ENCODE measurements around the gene RNF145. TPM values are rescaled to one million over a fixed set of nuclear protein-coding genes. Genes with fewer than 3 reads are reported as not detected.
A peak's percentile ranks its signal among the peaks of the same experiment; 100 is the strongest.

Gene RNF145
- polyA plus RNA-seq, 3 donors, result 9.1 to 23.6 (median 11.5) TPM

- no CpG with 5 or more reads among the region's 5 CpGs for WGBS (ENCODE audit: insufficient coverage)
- H3K79me2 ChIP-seq (ENCODE audit: insufficient read depth, low read length), result no peaks in the 10 kb centered on the region
- H3K27ac ChIP-seq (ENCODE audit: low read depth in 1 of 2, low read length in 2 of 2), result no peak overlapping the region
- H3K9me3 ChIP-seq (replicated peaks in 1 of 2; ENCODE audit: control insufficient read depth in 1 of 2, insufficient read depth in 1 of 2, low read length in 2 of 2), result no peaks in the 10 kb centered on the region
- Mint-ChIP-seq H3K9me3 (peaks cover 0 to 3% (median 0%) of the 10 kb centered on the region in 7 donors), H3K4me3 (no peak overlapping the region), H3K27ac (no peak overlapping the region), H3K36me3 (no peaks in the 10 kb centered on the region), H3K4me1 (no peaks in the 10 kb centered on the region), H3K27me3 (ENCODE audit: low read depth in 3 of 3) (peaks cover 0 to 2% (median 0%) of the 10 kb centered on the region in 3 donors)
- no peak for DNase-seq
- H3K36me3 ChIP-seq (replicated peaks in 1 of 2; ENCODE audit: control insufficient read depth in 1 of 2, insufficient read depth in 2 of 2, low read length in 2 of 2), result no peaks in the 10 kb centered on the region
- H3K4me3 ChIP-seq (replicated peaks in 1 of 3; ENCODE audit: low read depth in 2 of 3, low read length in 3 of 3), result no peak overlapping the region
- H2AFZ ChIP-seq (ENCODE audit: insufficient read depth, low read depth, low read length, poor library complexity, severe bottlenecking), result no peak overlapping the region
- no peaks in the 10 kb centered on the region for H3K27me3 ChIP-seq (ENCODE audit: control insufficient read depth in 2 of 2, insufficient read depth in 2 of 2, low read length in 2 of 2)
- H3K9ac ChIP-seq (ENCODE audit: insufficient read depth, low read length, poor library complexity, severe bottlenecking), result no peak overlapping the region
- TF ChIP-seq, protein P1, sequence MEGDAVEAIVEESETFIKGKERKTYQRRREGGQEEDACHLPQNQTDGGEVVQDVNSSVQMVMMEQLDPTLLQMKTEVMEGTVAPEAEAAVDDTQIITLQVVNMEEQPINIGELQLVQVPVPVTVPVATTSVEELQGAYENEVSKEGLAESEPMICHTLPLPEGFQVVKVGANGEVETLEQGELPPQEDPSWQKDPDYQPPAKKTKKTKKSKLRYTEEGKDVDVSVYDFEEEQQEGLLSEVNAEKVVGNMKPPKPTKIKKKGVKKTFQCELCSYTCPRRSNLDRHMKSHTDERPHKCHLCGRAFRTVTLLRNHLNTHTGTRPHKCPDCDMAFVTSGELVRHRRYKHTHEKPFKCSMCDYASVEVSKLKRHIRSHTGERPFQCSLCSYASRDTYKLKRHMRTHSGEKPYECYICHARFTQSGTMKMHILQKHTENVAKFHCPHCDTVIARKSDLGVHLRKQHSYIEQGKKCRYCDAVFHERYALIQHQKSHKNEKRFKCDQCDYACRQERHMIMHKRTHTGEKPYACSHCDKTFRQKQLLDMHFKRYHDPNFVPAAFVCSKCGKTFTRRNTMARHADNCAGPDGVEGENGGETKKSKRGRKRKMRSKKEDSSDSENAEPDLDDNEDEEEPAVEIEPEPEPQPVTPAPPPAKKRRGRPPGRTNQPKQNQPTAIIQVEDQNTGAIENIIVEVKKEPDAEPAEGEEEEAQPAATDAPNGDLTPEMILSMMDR (IDR thresholded peaks at IDR 0.05), result no peak
- intact Hi-C loops (cut with micrococcal nuclease), result no loop called here
- no peak overlapping the region for H3K4me2 ChIP-seq (replicated peaks; ENCODE audit: extremely low read depth, low read length, poor library complexity, severe bottlenecking)
- H4K20me1 ChIP-seq (ENCODE audit: insufficient read depth, low read length), result no peaks in the 10 kb centered on the region
- H3K4me1 ChIP-seq (ENCODE audit: control insufficient read depth in 1 of 2, insufficient read depth in 2 of 2, low read length in 2 of 2), result no peaks in the 10 kb centered on the region
Measured at GRCh38 chr5:159220206-159220605, 10.9 kb upstream of the RNF145 start.

DNA sequence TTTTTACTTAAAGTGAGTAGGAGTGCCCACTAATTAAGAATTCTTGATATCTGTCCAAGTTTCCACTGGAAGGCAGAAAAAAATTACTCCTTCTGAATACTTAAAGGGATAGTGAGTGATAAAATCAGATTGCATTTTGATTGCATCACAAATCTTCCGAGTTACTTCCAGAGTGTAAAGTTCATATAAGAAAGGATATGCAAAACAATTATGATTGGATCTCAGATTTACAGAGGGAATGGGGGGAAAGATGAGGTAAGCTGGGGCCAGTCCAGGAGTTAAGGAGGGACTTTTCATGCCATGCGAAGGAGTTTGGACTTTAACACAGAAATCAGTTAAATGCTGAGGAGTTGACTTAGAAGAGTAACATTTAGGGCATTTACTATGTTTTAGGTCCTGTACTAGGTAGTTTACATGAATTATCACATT is 9.3 kb upstream of the RNF145 start:
- no peak overlapping the region for H2AFZ ChIP-seq (ENCODE audit: insufficient read depth, low read depth, low read length, poor library complexity, severe bottlenecking)
- Mint-ChIP-seq H3K36me3 (no peaks in the 10 kb centered on the region), H3K27me3 (ENCODE audit: low read depth in 3 of 3) (peaks cover 0 to 2% (median 0%) of the 10 kb centered on the region in 3 donors), H3K4me1 (no peaks in the 10 kb centered on the region), H3K4me3 (no peak overlapping the region), H3K9me3 (peaks cover 0 to 3% (median 0%) of the 10 kb centered on the region in 7 donors), H3K27ac (peak overlapping the region in 1 of 7 donors; percentile 9)
- H3K27ac ChIP-seq (ENCODE audit: low read depth in 1 of 2, low read length in 2 of 2), result no peak overlapping the region
- H3K4me1 ChIP-seq (ENCODE audit: control insufficient read depth in 1 of 2, insufficient read depth in 2 of 2, low read length in 2 of 2), result no peaks in the 10 kb centered on the region
- TF ChIP-seq, protein P1 (IDR thresholded peaks at IDR 0.05), result no peak
- H3K9me3 ChIP-seq (replicated peaks in 1 of 2; ENCODE audit: control insufficient read depth in 1 of 2, insufficient read depth in 1 of 2, low read length in 2 of 2), result no peaks in the 10 kb centered on the region
- DNase-seq, result no peak
- H3K9ac ChIP-seq (ENCODE audit: insufficient read depth, low read length, poor library complexity, severe bottlenecking), result no peak overlapping the region
- no peak overlapping the region for H3K4me2 ChIP-seq (replicated peaks; ENCODE audit: extremely low read depth, low read length, poor library complexity, severe bottlenecking)
- 67% methylated on average over 1 of the region's 2 CpGs for WGBS (ENCODE audit: insufficient coverage)
- no peaks in the 10 kb centered on the region for H4K20me1 ChIP-seq (ENCODE audit: insufficient read depth, low read length)
- H3K36me3 ChIP-seq (replicated peaks in 1 of 2; ENCODE audit: control insufficient read depth in 1 of 2, insufficient read depth in 2 of 2, low read length in 2 of 2), result no peaks in the 10 kb centered on the region
- H3K27me3 ChIP-seq (ENCODE audit: control insufficient read depth in 2 of 2, insufficient read depth in 2 of 2, low read length in 2 of 2), result no peaks in the 10 kb centered on the region
- H3K79me2 ChIP-seq (ENCODE audit: insufficient read depth, low read length), result no peaks in the 10 kb centered on the region
- no peak overlapping the region for H3K4me3 ChIP-seq (replicated peaks in 1 of 3; ENCODE audit: low read depth in 2 of 3, low read length in 3 of 3)
- intact Hi-C loops (cut with micrococcal nuclease), result no loop called here
